ENCODE results near the gene CBLC.

Gene CBLC

DNA sequence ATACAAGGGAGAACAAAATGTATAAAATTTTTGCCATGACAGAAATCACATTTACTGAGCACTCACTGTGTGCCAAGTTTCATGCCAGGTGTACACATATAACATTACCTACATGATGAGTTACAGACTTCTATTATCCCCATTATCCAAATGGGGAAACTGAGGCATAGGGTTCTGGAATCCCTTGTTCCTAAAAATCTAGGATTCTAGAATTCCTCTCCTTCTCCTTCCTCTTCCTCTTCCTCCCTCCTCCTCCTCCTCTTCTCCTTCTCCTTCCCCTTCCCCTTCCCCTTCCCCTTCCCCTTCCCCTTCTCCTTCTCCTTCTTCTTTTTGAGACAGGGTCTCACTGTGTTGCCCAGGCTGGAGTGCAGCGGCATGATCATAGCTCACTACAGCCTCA is 43.3 kb upstream of the CBLC start:
- no peaks in the 10 kb centered on the region for H3K36me3 ChIP-seq (ENCODE audit: insufficient read depth, low read length)
- H3K4me2 ChIP-seq (ENCODE audit: insufficient read depth, low read length): no peak overlapping the region
- H3K27ac ChIP-seq (ENCODE audit: low read length): no peak overlapping the region
- DNase-seq: no peak
- H3K4me1 ChIP-seq (ENCODE audit: insufficient read depth, low read length): no peaks in the 10 kb centered on the region
- no peaks in the 10 kb centered on the region for H3K79me2 ChIP-seq (ENCODE audit: insufficient read depth, low read length)
- no peaks in the 10 kb centered on the region for H3K27me3 ChIP-seq (ENCODE audit: insufficient read depth, low read length, poor library complexity)
- H3K4me3 ChIP-seq (ENCODE audit: low read depth in 1 of 2, low read length in 2 of 2): no peak overlapping the region
- TF ChIP-seq CTCF (IDR thresholded peaks at IDR 0.05; ENCODE audit: borderline replicate concordance, extremely low read depth, low read length, poor library complexity, severe bottlenecking) (no peak), EZH2 (IDR thresholded peaks at IDR 0.05; ENCODE audit: borderline replicate concordance, low read depth, low read length, severe bottlenecking) (no peak)
- H3K9ac ChIP-seq (ENCODE audit: low read depth, low read length): no peak overlapping the region
- ATAC-seq (ENCODE audit: insufficient read depth, low read depth): no peak
- H3K9me3 ChIP-seq (ENCODE audit: insufficient read depth, low read length, severe bottlenecking): no peaks in the 10 kb centered on the region
- H2AFZ ChIP-seq (ENCODE audit: low read depth, low read length): no peak overlapping the region
- H4K20me1 ChIP-seq (ENCODE audit: insufficient read depth, low read length): no peaks in the 10 kb centered on the region

GRCh38 chr19:44735011-44735410 is 42.7 kb upstream of the CBLC start:
- H3K4me2 ChIP-seq (ENCODE audit: insufficient read depth, low read length): no peak overlapping the region
- DNase-seq: no peak
- H3K27me3 ChIP-seq (ENCODE audit: insufficient read depth, low read length, poor library complexity): no peaks in the 10 kb centered on the region
- ATAC-seq (ENCODE audit: insufficient read depth, low read depth): no peak
- no peak overlapping the region for H3K9ac ChIP-seq (ENCODE audit: low read depth, low read length)
- no peak overlapping the region for H3K4me3 ChIP-seq (ENCODE audit: low read depth in 1 of 2, low read length in 2 of 2)
- no peak overlapping the region for H2AFZ ChIP-seq (ENCODE audit: low read depth, low read length)
- no peaks in the 10 kb centered on the region for H3K9me3 ChIP-seq (ENCODE audit: insufficient read depth, low read length, severe bottlenecking)
- no peaks in the 10 kb centered on the region for H4K20me1 ChIP-seq (ENCODE audit: insufficient read depth, low read length)
- H3K27ac ChIP-seq (ENCODE audit: low read length): no peak overlapping the region
- TF ChIP-seq CTCF (IDR thresholded peaks at IDR 0.05; ENCODE audit: borderline replicate concordance, extremely low read depth, low read length, poor library complexity, severe bottlenecking) (no peak), EZH2 (IDR thresholded peaks at IDR 0.05; ENCODE audit: borderline replicate concordance, low read depth, low read length, severe bottlenecking) (no peak)
- H3K36me3 ChIP-seq (ENCODE audit: insufficient read depth, low read length): no peaks in the 10 kb centered on the region
- no peaks in the 10 kb centered on the region for H3K4me1 ChIP-seq (ENCODE audit: insufficient read depth, low read length)
- no peaks in the 10 kb centered on the region for H3K79me2 ChIP-seq (ENCODE audit: insufficient read depth, low read length)

DNA sequence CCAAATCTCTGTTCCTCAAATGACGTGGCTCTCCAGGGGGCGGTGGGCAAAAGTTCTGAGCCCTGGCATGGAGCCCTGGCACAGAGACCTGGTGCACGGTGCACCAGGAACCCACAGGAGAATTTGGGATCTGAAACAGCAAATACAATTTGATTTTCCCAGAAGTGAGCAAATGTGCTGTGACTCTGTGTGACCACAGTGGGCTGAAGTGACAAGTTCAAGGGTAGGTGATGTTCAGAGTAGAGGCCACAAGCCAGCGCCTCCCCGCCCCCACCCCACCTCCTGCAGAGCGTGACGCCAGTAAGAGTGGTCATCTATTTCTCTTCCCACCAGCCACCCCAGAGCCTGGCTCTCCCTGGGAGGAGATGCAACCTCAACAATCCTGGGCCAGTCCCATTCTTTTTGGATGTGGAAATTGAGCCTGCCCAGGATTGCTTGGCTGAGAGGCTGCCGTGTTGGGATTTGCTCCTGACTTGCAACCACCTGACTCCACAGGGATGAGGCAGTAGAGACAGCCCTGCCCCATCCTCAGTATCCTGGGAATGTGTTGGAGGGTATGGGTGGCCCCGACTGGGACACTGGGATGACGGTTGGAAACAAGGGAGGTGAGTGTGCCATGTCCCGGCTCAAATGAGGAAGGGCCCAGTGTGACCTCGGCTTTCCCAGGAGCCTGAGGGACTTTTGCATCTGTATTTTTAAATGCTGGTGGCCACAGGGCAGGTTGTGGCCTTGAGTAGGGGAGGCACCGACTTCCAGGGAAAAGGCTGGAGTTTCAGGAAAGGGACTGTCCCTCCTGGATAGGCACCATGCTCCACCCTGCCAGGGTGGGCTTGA is 40.2 kb upstream of the CBLC start:
- Histone ChIP-seq H2AFZ (ENCODE audit: low read depth, low read length) (no peak overlapping the region), H3K9ac (ENCODE audit: low read depth, low read length) (no peak overlapping the region), H3K27ac (ENCODE audit: low read length) (no peak overlapping the region), H3K4me3 (ENCODE audit: low read depth in 1 of 2, low read length in 2 of 2) (no peak overlapping the region), H4K20me1 (ENCODE audit: insufficient read depth, low read length) (no peaks in the 10 kb centered on the region), H3K36me3 (ENCODE audit: insufficient read depth, low read length) (no peaks in the 10 kb centered on the region), H3K27me3 (ENCODE audit: insufficient read depth, low read length, poor library complexity) (no peaks in the 10 kb centered on the region), H3K4me1 (ENCODE audit: insufficient read depth, low read length) (no peaks in the 10 kb centered on the region), H3K4me2 (ENCODE audit: insufficient read depth, low read length) (no peak overlapping the region), H3K9me3 (ENCODE audit: insufficient read depth, low read length, severe bottlenecking) (no peaks in the 10 kb centered on the region), H3K79me2 (ENCODE audit: insufficient read depth, low read length) (no peaks in the 10 kb centered on the region)
- DNase-seq (no peak), ATAC-seq (ENCODE audit: insufficient read depth, low read depth) (no peak)
- TF ChIP-seq CTCF (IDR thresholded peaks at IDR 0.05; ENCODE audit: borderline replicate concordance, extremely low read depth, low read length, poor library complexity, severe bottlenecking): no peak
- no peak for TF ChIP-seq EZH2 (IDR thresholded peaks at IDR 0.05; ENCODE audit: borderline replicate concordance, low read depth, low read length, severe bottlenecking)

All from DND-41 (cell line).